IMR-90 (cell line): ENCODE measurements around the gene TMEM131L. TPM values are rescaled to one million over a fixed set of nuclear protein-coding genes. Genes with fewer than 3 reads are reported as not detected.

Source experiments
- ATAC-seq: fragments of 200-7000 bp; cut with Tn5 transposase; 2 replicates; pipeline ENCODE4 v1.9.1; 2020; ENCODE audit warnings: low read depth, mild to moderate bottlenecking, moderate library complexity
- BruUV-seq: library from RNA; stranded (reverse); fragments of 400-500 nt; replicated peaks from 2 replicates; lab custom pipeline; 2021; lab: Mats Ljungman, UMichigan
- CTCF ChIA-PET: fragments of 300-600 bp; formaldehyde crosslinking; extraction: SDS; loops from one replicate; lab custom pipeline; 2021; ENCODE audit warnings: antibody characterized with exemption; lab: Yijun Ruan, JAX
- POLR2A ChIA-PET: fragments of 300-600 bp; sonication (Branson Sonifier 250); formaldehyde crosslinking; loops from one replicate; lab custom pipeline; 2022; ENCODE audit warnings: antibody characterized with exemption; ENCODE audit not compliant: unreplicated experiment; lab: Charles Lee
- DNase-seq: peaks from one replicate; pipeline ENCODE4 v3.0.0; 2013
- H2AFZ ChIP-seq: replicated peaks from 2 replicates; pipeline ENCODE3; 2013; ENCODE audit warnings: low read length, mild to moderate bottlenecking; ENCODE audit not compliant: poor library complexity
- H2AK5ac ChIP-seq: 2 replicates; pipeline ENCODE4 v1.6.1; 2013; ENCODE audit warnings: low read depth, low read length, inconsistent platforms
- H2AK9ac ChIP-seq: replicated peaks from 2 replicates; pipeline ENCODE3; 2013; ENCODE audit warnings: mild to moderate bottlenecking, low read depth, low read length, moderate library complexity; ENCODE audit not compliant: poor library complexity
- H2BK120ac ChIP-seq: 2 replicates; pipeline ENCODE4 v1.6.1; 2013; ENCODE audit warnings: low read depth, low read length, inconsistent platforms
- H2BK15ac ChIP-seq: 3 replicates; pipeline ENCODE4 v1.6.1; 2013; ENCODE audit warnings: low read depth, low read length, inconsistent platforms
- H2BK20ac ChIP-seq: 2 replicates; pipeline ENCODE4 v1.6.1; 2013; ENCODE audit warnings: low read depth, mild to moderate bottlenecking, inconsistent platforms, low read length, moderate library complexity
- H2BK5ac ChIP-seq: 2 replicates; pipeline ENCODE4 v1.6.1; 2013; ENCODE audit warnings: mild to moderate bottlenecking, low read depth, low read length, inconsistent platforms; ENCODE audit not compliant: poor library complexity, severe bottlenecking
- H3K14ac ChIP-seq: replicated peaks from 2 replicates; pipeline ENCODE4 v1.6.1; 2013; ENCODE audit warnings: low read depth, low read length, inconsistent platforms
- H3K18ac ChIP-seq: 2 replicates; pipeline ENCODE4 v1.6.1; 2013; ENCODE audit warnings: low read depth, low read length, control low read depth
- H3K23ac ChIP-seq: 2 replicates; pipeline ENCODE4 v1.6.1; 2013; ENCODE audit warnings: low read depth, low read length, inconsistent platforms
- H3K27ac ChIP-seq: 2 replicates; pipeline ENCODE4 v1.5.1; 2013; ENCODE audit warnings: mild to moderate bottlenecking, control low read depth, low read length; ENCODE audit not compliant: insufficient read depth
- H3K27me3 ChIP-seq: 2 replicates; pipeline ENCODE4 v1.6.1; 2013; ENCODE audit warnings: low read length; ENCODE audit not compliant: control insufficient read depth, insufficient read depth
- H3K36me3 ChIP-seq: 2 replicates; pipeline ENCODE4 v1.6.1; 2013; ENCODE audit warnings: low read length, mixed read lengths; ENCODE audit not compliant: control insufficient read depth, insufficient read depth
- H3K4ac ChIP-seq: 2 replicates; pipeline ENCODE4 v1.6.1; 2013; ENCODE audit warnings: low read depth, low read length, inconsistent platforms
- H3K4me1 ChIP-seq: 2 replicates; pipeline ENCODE4 v1.6.1; 2013; ENCODE audit warnings: low read length, mixed read lengths; ENCODE audit not compliant: control insufficient read depth, insufficient read depth
- H3K4me2 ChIP-seq: 2 replicates; pipeline ENCODE4 v1.6.1; 2013; ENCODE audit warnings: low read depth, mild to moderate bottlenecking, control low read depth, low read length, moderate library complexity
- H3K4me3 ChIP-seq: 2 replicates; pipeline ENCODE4 v1.5.1; 2013; ENCODE audit warnings: low read depth, mild to moderate bottlenecking, control low read depth, low read length, moderate library complexity; ENCODE audit not compliant: insufficient read depth
- H3K56ac ChIP-seq: 2 replicates; pipeline ENCODE4 v1.6.1; 2013; ENCODE audit warnings: low read length, inconsistent platforms; ENCODE audit not compliant: insufficient read depth; ENCODE audit errors: extremely low read depth
- H3K79me1 ChIP-seq, 2 experiments: 2 replicates each; pipeline ENCODE4 v1.6.1; 2013; ENCODE audit warnings: low read length in 2 of 2, inconsistent platforms in 1 of 2, low read depth in 1 of 2
- H3K9ac ChIP-seq: 2 replicates; pipeline ENCODE4 v1.6.1; 2013; ENCODE audit warnings: low read depth, low read length, control low read depth
- H3K9me1 ChIP-seq: 2 replicates; pipeline ENCODE4 v1.6.1; 2013; ENCODE audit warnings: low read length, inconsistent platforms; ENCODE audit not compliant: insufficient read depth
- H3K9me3 ChIP-seq: 2 replicates; pipeline ENCODE4 v1.6.1; 2013; ENCODE audit warnings: low read length; ENCODE audit not compliant: control insufficient read depth, insufficient read depth
- H4K20me1 ChIP-seq: 2 replicates; pipeline ENCODE4 v1.6.1; 2013; ENCODE audit warnings: low read length, inconsistent platforms; ENCODE audit not compliant: insufficient read depth
- H4K5ac ChIP-seq: 2 replicates; pipeline ENCODE4 v1.6.1; 2013; ENCODE audit warnings: mild to moderate bottlenecking, low read depth, low read length, control low read depth
- H4K8ac ChIP-seq, 2 experiments: 2 replicates each; pipeline ENCODE4 v1.6.1; 2013; ENCODE audit warnings: low read depth in 2 of 2, low read length in 2 of 2, control low read depth in 1 of 2, inconsistent platforms in 1 of 2
- H4K91ac ChIP-seq: 2 replicates; pipeline ENCODE4 v1.6.1; 2013; ENCODE audit warnings: low read depth, low read length, inconsistent platforms; ENCODE audit not compliant: insufficient read depth
- BHLHE40 ChIP-seq: fragments of 150-350 bp; IDR thresholded peaks from 2 replicates; pipeline ENCODE4 v1.6.1; 2016; ENCODE audit warnings: mild to moderate bottlenecking, low read depth, low read length
- CHD1 ChIP-seq: IDR thresholded peaks from 2 replicates; pipeline ENCODE4 v1.6.1; 2012; ENCODE audit warnings: low read depth, low read length, improper control_type of control experiment
- FOS ChIP-seq: fragments of 150-350 bp; IDR thresholded peaks from 2 replicates; pipeline ENCODE4 v1.6.1; 2016; ENCODE audit warnings: low read depth, low read length
- MAFK ChIP-seq: IDR thresholded peaks from 2 replicates; pipeline ENCODE4 v1.6.1; 2012; ENCODE audit warnings: low read depth, low read length, improper control_type of control experiment
- MAZ ChIP-seq: IDR thresholded peaks from 2 replicates; pipeline ENCODE4 v1.6.1; 2012; ENCODE audit warnings: low read depth, mild to moderate bottlenecking, low read length, improper control_type of control experiment, moderate library complexity, borderline replicate concordance
- POLR2A ChIP-seq: IDR thresholded peaks from 2 replicates; pipeline ENCODE4 v1.6.1; 2012; ENCODE audit warnings: mild to moderate bottlenecking, low read depth, low read length
- RCOR1 ChIP-seq: IDR thresholded peaks from 2 replicates; pipeline ENCODE4 v1.6.1; 2012; ENCODE audit warnings: mild to moderate bottlenecking, low read length, improper control_type of control experiment; ENCODE audit not compliant: insufficient replicate concordance
- RFX5 ChIP-seq: IDR thresholded peaks from 2 replicates; pipeline ENCODE4 v1.8.0; 2012; ENCODE audit warnings: low read depth, mild to moderate bottlenecking, low read length, moderate library complexity
- SMC3 ChIP-seq: fragments of 150-350 bp; IDR thresholded peaks from 2 replicates; pipeline ENCODE4 v1.6.1; 2016; ENCODE audit warnings: low read depth, mild to moderate bottlenecking, antibody characterized with exemption, low read length, moderate library complexity
- WGBS, 2 experiments: methylation state at CpG; one replicate each; pipeline versions ENCODE4 v1.1.5 to v1.1.7; 2013; ENCODE audit warnings: missing lambda C conversion rate in 2 of 2; ENCODE audit not compliant: insufficient read length in 1 of 2; ENCODE audit errors: extremely low coverage in 2 of 2; 5-methylcytosine and 5-hydroxymethylcytosine counted together
- dilution Hi-C: fragments of 300-500 bp; cut with HindIII; formaldehyde crosslinking; loops from one replicate; pipeline ENCODE4 v1.14.3; 2018; ENCODE audit warnings: low sequenced_read_pairs; ENCODE audit not compliant: unreplicated experiment
- in situ Hi-C: fragments of 300-500 bp; cut with MboI; formaldehyde crosslinking; loops from 3 replicates; pipeline ENCODE4 v1.14.3; 2019; ENCODE audit warnings: low sequenced_read_pairs, inconsistent platforms, mixed read lengths
- intact Hi-C: fragments of 100-400 bp; cut with micrococcal nuclease; formaldehyde crosslinking; loops from 2 replicates; pipeline ENCODE4 v1.10.0; 2022
- polyA plus RNA-seq, 3 experiments: library from polyadenylated mRNA; depleted of rRNA; stranded (reverse); fragments of >200 nt; gene quantifications; 2 replicates each; pipeline ENCODE4 v1.2.3, GENCODE V29; 2012; ENCODE audit warnings: low replicate concordance in 1 of 3
- total RNA-seq: library from RNA; depleted of rRNA; stranded (reverse); fragments of >200 nt; gene quantifications from 2 replicates; pipeline ENCODE4 v1.2.3, GENCODE V29; 2012

TMEM131L gene
- total and polyA plus RNA-seq, 2 of the 4 experiments (the other 2 are of a cell fraction): 8.4 to 23.8 TPM

DNA sequence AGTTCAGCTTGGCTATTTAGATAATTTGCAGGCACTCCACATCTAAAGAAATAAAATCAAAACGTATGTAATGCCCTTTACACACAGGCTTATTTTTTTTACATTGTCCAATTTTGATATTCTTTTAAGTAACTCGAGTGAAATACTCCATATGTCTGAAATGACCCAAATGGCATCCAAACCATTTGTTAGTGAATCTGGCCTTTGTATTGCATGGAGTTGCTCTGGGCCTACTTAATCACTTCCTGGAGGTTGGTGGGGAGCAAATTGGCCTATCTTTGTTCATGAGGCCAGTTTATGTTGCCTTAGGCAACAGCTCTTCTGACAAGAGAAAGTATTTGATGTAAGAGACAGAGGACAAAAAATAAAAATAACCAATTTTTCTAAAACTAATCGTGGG, 47.6 kb upstream of the TMEM131L start:
- H4K8ac ChIP-seq: no peak overlapping the region

More for the DNA sequence above, 47.6 kb upstream of the TMEM131L start:
- POLR2A ChIA-PET: no interaction called here
- Histone ChIP-seq H3K18ac (no peak overlapping the region), H2BK5ac (no peak overlapping the region), H4K91ac (no peak overlapping the region), H3K4me3 (no peak overlapping the region), H4K5ac (no peak overlapping the region), H3K27me3 (no peaks in the 10 kb centered on the region), H2AFZ (no peak overlapping the region), H4K20me1 (no peaks in the 10 kb centered on the region), H3K36me3 (no peaks in the 10 kb centered on the region), H3K56ac (no peak overlapping the region), H3K4ac (no peak overlapping the region), H3K9me1 (no peaks in the 10 kb centered on the region), H3K14ac (no peak overlapping the region), H2BK15ac (no peak overlapping the region), H3K9ac (no peak overlapping the region), H2BK120ac (no peak overlapping the region), H2BK20ac (no peak overlapping the region), H3K4me2 (no peak overlapping the region), H3K27ac (no peak overlapping the region), H2AK5ac (no peak overlapping the region), H2AK9ac (no peak overlapping the region), H3K79me1 (no peaks in the 10 kb centered on the region), H3K9me3 (no peaks in the 10 kb centered on the region), H3K23ac (no peak overlapping the region), H3K4me1 (no peaks in the 10 kb centered on the region; the same call in 1 of the 2 replicates)
- intact Hi-C loops: no loop called here
- CTCF ChIA-PET: interaction anchor here (0.7 kb wide), 1 partner anchor 75 kb away, joined by 3 read pairs; no protein-coding TSS in a partner anchor
- DNase-seq: peak; percentile 54
- TF ChIP-seq POLR2A (no peak), FOS (no peak), CHD1 (no peak), MAFK (no peak), RFX5 (no peak), SMC3 (no peak), MAZ (no peak), RCOR1 (no peak), BHLHE40 (no peak)
- no CpG with 5 or more reads among the region's 3 CpGs for WGBS, 2 experiments
- dilution Hi-C loops: no loop called here
- in situ Hi-C loops: no loop called here
- BruUV-seq: no TSS peak
- peak; percentile 56; the same call in 1 of the 2 replicates for ATAC-seq
